GM19372 (cell line): ENCODE results near the gene EDNRB.

Experiments
- ATAC-seq: cut with Tn5 transposase; IDR thresholded peaks from one replicate; pipeline ENCODE4 v1.9.1; 2021; ENCODE audit warnings: mild to moderate bottlenecking, low read depth, moderate library complexity; ENCODE audit not compliant: unreplicated experiment

Gene EDNRB

DNA sequence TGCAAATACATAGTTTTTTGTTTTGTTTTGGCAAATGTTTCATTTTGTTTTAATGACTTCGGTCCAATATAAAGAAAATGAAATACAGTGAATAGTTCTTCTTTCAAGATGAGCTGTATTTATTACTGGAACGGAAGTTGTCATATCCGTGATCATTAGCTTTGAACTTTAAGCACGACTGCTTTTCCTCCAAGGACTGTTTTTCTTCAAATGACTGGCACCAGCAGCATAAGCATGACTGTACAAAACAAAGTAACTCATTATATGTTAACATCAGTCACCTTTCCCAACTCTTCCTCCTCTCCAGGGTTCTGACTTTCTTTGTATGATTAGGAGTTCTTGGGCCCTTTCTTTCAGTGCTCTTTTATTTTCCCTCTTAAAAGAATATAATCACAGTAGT is 20.5 kb downstream of the EDNRB start:
- ATAC-seq, result peak; percentile 84

DNA sequence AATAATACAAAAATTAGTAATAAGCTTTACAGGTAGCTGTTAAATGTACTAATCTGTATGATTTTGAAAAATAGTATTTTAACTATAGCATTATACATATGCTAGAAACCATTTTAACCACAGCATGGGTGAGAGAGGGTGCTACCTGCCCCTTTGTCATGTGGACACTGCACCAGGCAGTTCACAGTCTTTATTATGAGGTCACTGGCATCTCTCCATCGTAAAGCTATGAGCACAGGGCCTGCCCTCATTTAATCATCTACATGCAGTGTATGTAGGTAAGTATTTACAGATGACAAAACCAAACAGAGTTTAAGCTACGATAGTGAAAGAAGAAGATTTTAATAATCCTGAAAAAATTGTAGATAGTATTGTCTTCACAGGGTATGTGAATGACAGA is 21.7 kb downstream of the EDNRB start:
- ATAC-seq, result no peak

DNA sequence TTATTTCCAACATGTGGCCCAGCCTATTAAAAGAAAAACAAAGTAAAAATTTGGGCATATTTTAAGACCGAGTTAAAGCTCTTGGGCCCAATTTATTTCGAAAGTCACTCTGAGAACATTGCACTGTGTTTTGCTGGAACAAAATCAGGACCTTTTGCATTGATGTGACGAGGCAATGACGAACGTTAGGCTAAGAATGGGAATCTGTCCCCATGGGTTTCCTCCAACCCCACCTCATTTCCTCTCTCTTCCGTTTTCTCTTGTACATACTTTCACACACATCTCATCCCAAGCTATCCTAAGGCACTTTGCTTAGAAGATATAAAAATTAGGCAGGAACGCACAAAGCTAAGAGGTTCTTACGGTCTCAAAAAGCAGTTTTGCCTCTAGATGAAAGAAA is 22.1 kb downstream of the EDNRB start:
- ATAC-seq, result no peak

DNA sequence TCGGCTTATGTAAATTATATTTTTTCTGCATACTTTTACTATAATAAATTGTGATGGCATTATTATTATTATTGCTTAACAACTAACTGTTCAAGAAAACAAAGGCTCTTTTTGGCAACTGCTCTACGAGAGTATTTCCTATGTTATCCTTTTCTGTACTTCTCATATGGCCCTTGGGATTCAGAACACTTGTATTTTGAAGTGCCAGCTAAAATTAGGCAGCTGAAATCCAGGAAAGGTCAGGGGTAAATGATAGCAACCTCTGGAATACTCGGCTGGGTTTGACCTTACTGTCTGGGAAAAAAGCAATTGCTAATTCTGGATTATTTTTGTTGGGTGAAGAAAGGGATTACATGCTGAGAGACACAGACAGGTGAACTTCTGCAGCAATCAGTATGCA is 23.9 kb downstream of the EDNRB start:
- ATAC-seq, result no peak

DNA sequence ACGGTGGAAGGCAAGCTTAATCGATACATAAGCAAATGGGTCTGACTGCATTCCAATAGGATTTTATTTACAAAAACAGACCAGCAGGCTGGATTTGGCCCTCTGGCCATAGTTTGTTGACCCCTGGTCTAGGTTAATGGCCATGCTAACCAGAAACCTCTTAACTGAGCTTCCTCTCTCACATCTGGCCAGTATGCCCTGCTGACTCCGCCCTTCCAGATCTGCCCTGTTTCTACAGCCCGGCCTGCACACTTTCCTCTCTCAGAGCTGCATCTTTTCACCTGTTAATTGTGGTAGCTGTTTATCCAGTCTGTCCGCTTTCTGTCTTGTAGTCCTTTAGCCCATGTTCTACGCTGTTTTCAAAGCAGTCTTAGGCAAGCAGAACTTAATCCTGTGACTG is 25.6 kb downstream of the EDNRB start:
- no peak for ATAC-seq

DNA sequence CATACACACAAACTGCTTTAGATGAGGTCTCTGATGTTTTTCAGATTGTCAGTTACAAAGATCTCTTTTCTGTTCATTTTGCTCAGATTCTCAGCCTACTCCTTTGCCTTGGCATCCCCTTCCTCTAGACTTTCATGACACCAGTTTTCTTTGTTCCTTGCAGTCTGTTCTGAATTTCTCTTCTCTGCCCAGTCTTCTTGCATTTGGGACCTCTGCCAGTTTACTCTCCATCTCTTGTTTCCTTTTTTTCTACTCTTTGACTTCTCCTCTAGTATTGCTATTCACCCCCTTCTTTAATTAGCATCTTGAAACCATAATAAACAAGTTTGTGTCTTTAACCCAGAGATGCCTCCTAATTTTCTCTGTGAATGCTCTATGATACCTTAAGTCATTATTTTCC is 26.1 kb downstream of the EDNRB start:
- no peak for ATAC-seq

DNA sequence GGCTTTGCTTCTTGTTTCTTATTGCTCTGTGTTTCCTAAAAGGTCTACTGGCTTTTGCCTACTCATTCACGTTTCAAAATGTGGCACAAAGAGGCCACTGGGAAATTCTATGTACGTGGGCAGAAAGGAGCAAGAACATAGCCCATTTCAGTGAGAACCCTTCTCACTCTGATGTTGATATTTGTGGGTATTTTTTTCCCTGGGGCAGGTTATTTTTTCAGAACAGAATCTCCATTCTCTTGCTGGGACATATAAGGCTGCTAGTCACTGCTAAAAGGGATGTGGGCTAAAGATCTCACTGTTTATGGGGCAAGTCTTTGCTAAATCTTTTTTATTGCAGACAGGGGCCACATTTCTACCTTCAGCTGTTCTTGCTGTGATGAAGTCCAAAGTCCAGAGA is 27.1 kb downstream of the EDNRB start:
- no peak for ATAC-seq

DNA sequence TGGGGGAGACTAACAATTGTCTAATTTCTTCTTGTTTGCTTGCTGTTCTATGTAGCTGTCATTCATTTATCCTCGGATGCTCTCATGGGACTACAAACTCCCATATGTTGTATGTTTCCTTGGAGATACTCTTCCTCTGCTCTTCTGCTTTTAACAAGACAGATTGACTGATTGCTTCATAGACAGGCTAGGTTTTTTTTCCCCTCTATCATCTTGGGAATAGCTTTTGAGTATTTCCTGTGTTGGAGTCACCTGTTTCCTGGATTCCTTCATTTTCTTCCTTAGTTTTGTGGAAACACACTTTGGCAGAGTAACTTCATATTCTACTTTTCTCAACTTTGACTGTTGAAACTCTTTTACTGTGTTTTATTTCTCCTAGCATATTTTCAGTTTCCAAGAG is 27.6 kb downstream of the EDNRB start:
- no peak for ATAC-seq

DNA sequence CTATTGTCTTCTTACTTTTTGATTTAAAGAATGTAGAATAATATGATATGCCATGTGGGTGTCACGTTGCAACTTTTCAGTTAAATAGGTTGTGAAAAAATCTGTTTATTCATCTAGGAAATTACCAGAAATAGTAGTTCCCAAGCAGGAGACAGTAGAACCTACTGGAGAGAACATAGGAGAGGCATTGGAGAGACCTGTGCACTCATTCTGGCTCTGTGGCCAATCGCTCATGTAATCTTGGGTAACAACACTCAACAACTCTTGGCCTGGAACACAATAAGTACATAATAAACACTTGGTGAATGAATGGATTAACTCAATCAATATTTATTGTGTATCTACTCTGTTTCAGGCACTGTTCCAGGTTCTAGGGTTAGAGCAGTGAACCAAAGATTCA is 35.3 kb downstream of the EDNRB start:
- no peak for ATAC-seq

DNA sequence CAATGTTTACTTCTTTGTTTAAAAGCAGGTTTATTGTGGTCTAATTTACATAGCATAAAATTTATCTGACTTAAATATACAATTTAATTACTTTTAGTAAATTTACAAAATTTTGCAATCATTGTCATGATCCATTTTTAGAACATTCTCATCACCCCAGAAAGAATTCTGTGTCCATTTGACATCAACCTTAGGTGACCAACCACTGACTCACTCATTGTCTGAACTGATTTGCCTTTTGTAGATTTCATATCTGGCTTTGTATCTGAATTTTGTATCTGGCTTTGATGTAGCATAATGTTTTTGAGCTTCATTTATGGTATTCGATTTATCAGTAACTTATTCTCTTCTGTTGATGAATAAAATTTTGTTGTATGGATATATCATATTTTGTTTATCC is 40.4 kb downstream of the EDNRB start:
- no peak for ATAC-seq

DNA sequence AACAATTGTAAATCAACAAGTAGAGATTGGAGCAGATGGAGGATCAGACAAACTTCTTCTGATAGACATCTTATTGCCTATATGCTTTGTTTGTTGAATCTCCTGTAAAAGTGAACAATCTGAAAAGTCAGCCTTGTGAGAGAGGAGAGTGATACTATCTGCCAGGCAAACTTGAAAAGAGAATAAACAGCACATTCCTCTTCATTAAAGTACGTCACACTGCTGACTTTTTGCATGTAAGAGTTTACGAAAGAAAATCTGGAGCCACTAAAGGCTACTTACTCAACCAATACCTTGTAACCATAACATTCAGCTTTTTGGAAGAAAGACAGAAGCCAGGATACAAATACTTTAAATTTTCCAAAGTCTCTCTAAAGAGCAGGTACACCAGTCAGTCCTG is 42.5 kb downstream of the EDNRB start:
- ATAC-seq, result no peak

DNA sequence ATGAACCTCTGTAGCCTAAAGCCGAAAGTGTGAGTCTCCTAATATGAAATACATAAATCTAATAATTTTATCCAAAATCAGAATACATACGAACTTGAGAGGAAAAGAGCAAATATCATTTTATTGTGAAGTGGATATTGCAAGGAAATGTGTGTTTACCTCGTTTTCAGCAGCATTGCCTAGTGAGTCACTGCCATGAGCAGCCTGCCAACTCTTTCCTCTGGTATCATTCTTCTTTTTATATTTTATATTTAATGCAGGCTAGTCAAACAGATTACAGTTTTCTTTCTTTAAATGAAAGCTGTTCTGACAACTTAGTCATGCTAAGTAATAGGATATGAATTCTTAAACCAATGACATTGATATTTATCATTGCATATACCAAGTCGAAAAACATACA is 44.2 kb downstream of the EDNRB start:
- ATAC-seq, result no peak

DNA sequence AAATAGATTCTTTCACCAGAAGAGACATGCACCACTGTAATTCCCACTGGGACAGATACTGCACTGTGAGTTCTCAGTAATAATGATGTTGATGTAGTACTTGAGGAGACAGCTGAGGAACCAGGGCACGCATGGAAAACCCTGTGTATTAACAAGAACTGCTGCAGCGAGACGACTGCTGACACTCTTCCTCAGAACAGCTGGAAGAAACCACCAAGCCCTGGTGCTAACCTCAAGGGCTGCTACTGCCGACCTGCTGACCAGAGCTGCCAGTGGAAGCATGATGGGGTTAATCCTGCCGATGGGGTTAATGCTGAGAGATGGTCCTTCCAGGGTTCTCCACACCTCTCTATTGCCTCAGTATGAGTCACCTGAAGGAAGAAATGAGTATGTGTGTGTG is 45.6 kb downstream of the EDNRB start:
- no peak for ATAC-seq

DNA sequence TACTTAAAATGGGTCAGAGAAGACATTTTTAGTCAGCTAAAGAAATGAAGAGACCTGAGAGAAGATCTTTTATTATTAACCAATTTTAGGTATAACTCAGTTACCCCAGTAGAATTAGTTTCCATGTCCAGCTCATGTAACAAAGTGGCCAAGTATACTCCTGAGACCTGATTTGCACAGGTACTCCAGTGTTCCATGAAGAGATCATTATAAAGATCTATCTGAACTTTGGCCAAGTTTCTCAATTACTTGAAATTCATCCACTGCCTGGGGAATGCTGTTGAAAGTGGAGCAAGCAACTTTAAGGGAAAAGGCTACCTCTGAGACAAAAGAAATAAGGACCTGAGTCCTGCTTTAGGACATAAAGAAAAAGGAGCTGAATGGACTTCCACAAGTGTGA is 47.0 kb downstream of the EDNRB start:
- ATAC-seq, result no peak

DNA sequence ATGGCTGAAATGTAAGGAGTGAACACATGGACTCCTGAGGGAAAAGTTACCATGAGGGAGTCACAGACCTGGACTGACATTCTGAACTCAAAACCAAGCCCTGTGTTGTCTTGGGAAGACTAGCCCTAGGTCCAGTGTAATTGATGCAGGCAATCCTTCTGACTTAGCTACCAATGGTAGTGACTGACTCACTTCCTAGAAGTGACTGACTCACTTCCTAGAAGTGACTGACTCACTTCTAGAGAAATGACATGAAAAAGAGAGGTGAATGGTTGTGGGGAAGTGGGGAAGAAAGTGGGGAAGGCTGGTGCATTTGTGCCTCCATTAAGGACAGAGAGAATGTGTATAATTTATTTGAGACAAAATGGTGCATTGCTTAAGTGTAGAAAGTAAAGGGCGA is 49.9 kb downstream of the EDNRB start:
- no peak for ATAC-seq

DNA sequence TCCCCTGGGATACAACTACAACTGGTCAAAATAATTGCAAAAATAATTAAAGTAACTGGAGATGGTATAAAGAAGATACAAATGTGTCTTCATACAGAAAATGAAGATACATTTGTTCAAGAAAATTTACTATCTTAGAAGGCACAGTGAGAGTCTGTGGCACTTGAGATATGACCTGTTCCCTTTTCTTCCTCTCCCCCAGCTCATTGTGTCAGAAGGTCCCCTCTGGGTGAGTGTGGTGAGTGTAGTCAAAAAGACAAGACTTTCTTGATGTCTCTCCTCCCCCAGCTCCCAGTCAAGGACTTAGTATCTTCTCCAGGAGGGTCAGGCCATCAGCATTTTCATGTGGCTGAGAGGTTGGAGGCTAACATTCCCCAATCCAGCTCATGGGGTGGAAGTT is 51.7 kb downstream of the EDNRB start:
- no peak for ATAC-seq

DNA sequence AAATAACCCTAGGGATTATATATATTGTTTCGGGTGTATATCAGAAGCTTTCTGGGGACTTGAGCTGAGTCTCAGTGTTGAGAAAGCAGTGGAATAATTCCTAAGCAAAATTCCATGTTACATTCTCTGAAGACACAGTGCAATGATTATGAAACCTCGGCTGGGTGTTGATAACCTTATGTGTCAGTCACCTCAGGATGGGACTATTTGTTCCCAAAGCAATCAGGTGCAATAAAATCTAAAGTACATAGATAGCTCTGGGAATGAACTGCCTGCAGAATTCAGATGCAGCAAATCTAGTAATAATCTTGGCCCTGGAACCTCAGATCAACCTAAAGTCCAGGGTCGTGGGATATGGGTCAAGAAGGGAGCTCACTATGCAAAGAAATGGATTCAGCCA is 53.0 kb downstream of the EDNRB start:
- ATAC-seq, result no peak

DNA sequence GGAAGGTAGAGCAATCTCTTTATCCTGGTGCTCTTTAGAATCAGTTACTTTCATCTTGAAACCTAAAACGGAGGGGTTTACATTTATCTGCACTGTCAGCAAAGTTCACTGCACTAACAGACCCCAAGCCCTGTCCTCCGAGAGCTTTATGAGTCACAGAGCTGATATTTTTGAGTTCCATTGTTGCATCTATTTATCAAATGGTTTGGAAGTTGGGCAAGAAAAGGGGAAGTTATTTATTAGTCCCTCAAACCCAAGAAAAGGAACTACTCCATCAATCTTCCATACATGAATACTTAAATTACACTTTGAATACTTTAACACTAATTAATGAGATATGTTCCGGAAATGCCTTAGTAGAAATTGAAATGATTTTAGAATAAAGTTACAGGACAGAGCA is 55.5 kb downstream of the EDNRB start:
- no peak for ATAC-seq

DNA sequence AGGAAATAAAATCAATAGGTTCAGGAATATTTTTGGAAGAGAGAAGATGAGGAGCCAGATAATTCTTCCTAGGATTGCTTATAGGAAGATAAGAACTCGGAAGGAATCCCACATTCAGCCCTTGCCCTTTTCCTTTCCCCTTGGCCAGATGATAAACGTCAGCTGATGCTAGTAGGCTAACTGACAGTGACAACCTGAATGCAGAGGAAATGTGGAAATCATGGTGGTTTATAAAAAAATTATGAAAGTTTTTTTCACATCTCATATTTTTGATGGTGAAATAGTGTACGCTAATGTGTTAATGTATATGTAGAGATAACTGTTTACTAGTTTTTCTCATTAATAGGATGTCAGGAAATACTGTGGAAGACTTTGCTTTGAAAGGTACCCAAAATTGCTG is 56.9 kb downstream of the EDNRB start:
- ATAC-seq, result no peak

DNA sequence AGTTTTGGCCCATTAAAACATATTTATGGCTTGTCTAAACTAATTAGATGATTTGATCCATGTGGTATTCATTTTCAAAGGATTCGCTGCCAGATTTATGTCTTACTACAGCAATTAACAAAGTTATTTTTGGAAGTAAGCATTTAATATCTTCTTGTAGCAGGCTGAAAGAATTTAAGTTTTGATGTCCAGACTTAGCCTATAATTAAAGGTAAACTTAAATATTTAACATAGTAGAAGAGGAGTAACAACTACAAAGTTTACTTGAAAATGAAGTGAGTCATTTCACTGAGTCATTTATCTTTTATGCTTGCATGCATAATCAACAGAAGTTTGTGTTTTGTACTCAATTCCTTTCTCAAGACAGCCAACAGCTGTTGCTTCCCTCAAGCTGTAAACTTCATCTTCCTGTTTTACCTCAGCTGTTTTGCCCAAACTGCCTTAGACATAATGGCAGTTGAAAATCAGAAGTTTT is 58.1 kb downstream of the EDNRB start:
- no peak for ATAC-seq

DNA sequence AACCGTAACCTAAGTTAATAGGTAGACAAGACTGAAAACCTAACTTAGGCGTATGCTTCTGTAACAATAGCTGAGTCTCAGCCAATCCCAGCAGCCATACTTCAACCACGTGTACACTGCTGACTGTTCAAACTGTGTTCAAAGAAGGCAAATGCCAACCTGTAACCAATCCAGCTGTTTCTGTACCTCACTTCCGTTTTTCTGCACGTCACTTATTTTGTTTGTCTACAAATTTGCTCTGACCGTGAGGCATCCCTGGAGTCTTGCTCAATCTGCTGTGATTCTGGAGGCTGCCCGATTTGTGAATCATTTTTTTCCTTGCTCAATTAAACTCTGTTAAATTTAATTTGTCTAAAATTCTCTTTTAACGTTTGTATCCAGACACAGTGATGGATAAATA is 59.2 kb downstream of the EDNRB start:
- no peak for ATAC-seq

DNA sequence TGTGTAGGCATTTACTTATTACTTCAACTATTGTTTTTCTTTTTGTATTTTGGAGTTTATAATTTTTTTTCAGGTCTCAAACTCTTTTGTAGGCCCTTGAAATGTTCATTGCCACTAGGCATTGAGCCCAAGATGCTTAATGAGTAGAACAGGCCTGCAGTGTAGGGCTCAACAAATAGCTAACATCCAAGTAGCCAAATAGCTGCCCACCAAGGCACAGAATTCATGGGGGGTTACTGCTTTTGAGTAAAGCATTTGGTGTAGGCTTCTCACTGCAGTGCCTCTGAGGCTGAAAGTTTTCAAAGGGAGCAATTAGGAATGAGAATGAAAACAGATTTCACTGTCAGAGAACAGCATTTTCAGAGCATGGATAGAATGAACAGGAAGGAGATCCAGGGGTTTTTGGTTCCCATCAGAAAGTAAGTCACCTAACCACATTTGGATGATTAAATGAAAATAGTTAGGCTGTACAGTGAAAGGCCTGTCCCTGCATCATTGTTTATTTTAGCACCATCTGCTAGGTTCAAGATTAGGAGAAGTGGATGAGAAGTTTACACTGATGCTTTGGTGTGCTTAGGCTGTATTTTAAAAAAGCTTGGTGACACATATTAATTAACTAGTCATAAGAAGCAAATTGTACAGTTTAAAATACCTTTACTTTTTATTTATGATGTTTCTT is 61.0 kb downstream of the EDNRB start:
- ATAC-seq, result no peak

DNA sequence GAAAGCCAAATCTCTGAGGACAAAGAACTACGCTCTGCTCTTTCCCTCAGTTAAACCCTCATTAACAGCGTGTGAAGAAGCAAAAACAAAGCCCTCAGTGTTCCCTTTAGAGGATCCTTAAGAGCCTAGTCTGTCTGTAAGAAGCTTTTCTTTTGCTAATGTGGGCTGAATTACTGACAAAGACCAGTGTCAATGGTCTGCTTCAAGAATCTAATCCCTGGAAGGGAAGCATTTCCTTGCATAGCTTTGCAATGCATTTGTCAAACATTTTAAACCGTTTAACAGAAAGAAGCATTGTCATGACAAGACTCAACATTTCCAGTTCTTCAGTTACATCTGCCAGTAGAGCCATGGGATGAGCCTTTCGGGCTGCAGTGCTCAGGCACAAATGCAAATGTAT is 64.9 kb downstream of the EDNRB start:
- ATAC-seq, result no peak
